GM13977 (cell line): ENCODE results near the gene PPM1H.

Source experiments
- DNase-seq: peaks from one replicate; pipeline ENCODE4 v3.0.0; 2012; ENCODE audit warnings: low spot score
- in situ Hi-C: fragments of 300-500 bp; cut with MboI; formaldehyde crosslinking; loops from one replicate; pipeline ENCODE4 v1.12.0; 2022; ENCODE audit warnings: low sequenced_read_pairs, low pct_unique_long_range_greater_than_20kb, mixed read lengths, inconsistent platforms; ENCODE audit not compliant: unreplicated experiment
- TF ChIP-seq, protein P1 (sequence below): IDR thresholded peaks from 2 replicates; pipeline ENCODE4 v1.5.1; 2012; ENCODE audit warnings: mild to moderate bottlenecking, control low read depth; ENCODE audit not compliant: insufficient read depth; ENCODE audit errors: extremely low read depth, missing control alignments

Gene PPM1H

DNA sequence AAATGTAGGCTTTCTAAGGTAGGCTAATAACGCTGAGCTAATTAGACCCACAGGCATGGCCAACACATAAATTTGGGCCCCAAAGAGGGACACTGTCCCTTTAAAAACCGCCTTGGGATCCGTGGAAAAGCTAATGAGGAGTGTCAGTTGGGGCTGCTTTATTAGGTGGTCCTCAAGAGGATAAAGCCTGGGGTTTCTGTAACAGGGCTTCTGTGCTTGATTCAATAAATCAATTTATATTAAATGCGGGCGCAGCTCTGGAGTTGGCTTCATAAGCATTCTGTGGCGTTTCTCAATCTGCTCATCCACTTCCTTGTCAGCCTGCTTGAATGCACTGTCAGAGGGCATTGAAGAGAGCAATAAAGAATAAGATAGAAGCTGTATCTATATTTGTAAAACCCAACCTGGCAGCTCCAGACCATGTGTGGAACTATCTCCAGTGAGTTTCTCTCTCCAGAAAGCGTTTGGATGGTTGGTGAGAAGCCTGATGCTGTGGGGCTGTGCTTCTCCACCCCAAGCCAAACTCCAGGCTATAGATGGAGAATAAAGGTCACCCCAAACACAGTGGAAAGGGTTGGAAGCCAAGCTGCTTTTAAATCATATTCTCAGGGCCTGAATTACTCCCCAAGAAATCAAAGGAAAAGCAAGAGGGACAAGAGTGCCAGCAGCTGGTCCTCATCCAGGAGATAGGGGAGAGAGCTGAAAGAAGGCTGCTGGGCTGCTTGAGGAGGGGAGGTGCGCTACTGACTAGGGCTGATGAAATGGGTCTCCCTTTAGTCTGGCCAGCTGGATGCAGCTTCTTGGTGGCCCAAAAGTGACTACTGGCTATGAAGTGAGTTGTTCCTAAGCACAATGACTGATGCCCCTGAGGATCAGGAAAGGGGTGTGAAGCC, 222.0 kb downstream of the PPM1H start:
- in situ Hi-C loops = no loop called here
- no peak for DNase-seq
- TF ChIP-seq, protein P1, sequence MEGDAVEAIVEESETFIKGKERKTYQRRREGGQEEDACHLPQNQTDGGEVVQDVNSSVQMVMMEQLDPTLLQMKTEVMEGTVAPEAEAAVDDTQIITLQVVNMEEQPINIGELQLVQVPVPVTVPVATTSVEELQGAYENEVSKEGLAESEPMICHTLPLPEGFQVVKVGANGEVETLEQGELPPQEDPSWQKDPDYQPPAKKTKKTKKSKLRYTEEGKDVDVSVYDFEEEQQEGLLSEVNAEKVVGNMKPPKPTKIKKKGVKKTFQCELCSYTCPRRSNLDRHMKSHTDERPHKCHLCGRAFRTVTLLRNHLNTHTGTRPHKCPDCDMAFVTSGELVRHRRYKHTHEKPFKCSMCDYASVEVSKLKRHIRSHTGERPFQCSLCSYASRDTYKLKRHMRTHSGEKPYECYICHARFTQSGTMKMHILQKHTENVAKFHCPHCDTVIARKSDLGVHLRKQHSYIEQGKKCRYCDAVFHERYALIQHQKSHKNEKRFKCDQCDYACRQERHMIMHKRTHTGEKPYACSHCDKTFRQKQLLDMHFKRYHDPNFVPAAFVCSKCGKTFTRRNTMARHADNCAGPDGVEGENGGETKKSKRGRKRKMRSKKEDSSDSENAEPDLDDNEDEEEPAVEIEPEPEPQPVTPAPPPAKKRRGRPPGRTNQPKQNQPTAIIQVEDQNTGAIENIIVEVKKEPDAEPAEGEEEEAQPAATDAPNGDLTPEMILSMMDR = no peak

- in situ Hi-C loops = no loop called here
- DNase-seq = no peak
- TF ChIP-seq, protein P1 = no peak
These were observed 223.2 kb downstream of the PPM1H start for GRCh38 chr12:62711631-62712241.

DNA sequence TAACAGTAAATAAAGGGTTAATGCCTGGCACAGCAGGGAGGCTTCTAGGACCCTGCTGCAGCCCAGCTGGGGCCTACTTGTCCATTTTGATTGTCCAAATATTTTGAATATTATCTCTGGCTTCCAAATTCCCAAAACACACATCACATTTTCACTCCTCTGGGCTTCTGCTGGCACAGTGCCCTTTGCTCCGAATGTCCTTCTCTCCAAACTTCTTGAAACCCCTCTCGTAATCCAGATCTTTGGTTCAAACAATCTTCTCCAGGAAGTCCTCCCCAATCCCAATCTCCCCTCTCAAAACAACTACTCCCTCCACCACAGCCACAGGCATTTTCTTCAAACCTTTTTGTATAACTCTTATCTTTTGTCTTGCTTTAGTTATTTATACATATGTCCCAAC, 225.6 kb downstream of the PPM1H start:
- no peak for DNase-seq
- in situ Hi-C loops = no loop called here
- TF ChIP-seq, protein P1 = no peak

DNA sequence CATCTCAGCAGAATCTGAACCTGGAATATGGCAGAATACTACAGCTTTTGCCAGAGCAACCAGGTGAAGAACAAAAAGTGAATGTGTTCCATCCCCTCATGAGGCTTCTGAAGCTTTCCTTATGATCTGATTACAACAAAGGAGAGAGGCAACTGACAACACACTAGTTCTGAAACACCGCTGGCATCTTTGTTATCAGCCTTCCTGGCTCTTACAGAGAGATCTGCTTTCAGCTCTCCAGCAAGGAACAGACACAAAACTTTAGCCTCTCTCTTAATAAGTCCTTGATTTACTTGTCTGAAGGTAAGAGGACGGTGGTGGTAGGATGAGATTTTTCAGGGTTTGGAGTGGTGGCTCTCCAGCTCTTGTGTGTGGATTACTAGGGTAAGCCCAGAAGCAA, 227.0 kb downstream of the PPM1H start:
- TF ChIP-seq, protein P1 = no peak
- in situ Hi-C loops = no loop called here
- no peak for DNase-seq

GRCh38 chr12:62705846-62706245, 229.1 kb downstream of the PPM1H start:
- in situ Hi-C loops = no loop called here
- DNase-seq = no peak
- TF ChIP-seq, protein P1 = no peak

- no peak for DNase-seq
- in situ Hi-C loops = no loop called here
- TF ChIP-seq, protein P1 = no peak
These were observed 232.0 kb downstream of the PPM1H start for GRCh38 chr12:62703011-62703380.
